PC-3 (cell line): ENCODE results near the gene DTL. TPM values are rescaled to one million over a fixed set of nuclear protein-coding genes. Genes with fewer than 3 reads are reported as not detected.

Experiments
- ATAC-seq: fragments of 200-7000 bp; cut with Tn5 transposase; 2 replicates; pipeline ENCODE4 v1.9.1; 2020; ENCODE audit warnings: mild to moderate bottlenecking, moderate library complexity
- BruUV-seq: library from RNA; stranded (reverse); fragments of 400-500 nt; replicated peaks from 2 replicates; lab custom pipeline; 2021; lab: Mats Ljungman, UMichigan
- CTCF ChIA-PET: fragments of 300-600 bp; sonication (Branson Sonifier 250); formaldehyde crosslinking; loops from one replicate; lab custom pipeline; 2022; ENCODE audit warnings: antibody characterized with exemption; lab: Charles Lee
- POLR2A ChIA-PET: fragments of 300-600 bp; sonication (Branson Sonifier 250); formaldehyde crosslinking; loops from one replicate; lab custom pipeline; 2022; ENCODE audit warnings: antibody characterized with exemption; ENCODE audit not compliant: unreplicated experiment; lab: Charles Lee
- DNase-seq: peaks from one replicate; pipeline ENCODE4 v3.0.0-alpha.2; 2015
- H2AFZ ChIP-seq: fragments of 300-600 bp; sonication (generic); 2 replicates; pipeline ENCODE4 v1.6.0; 2016; ENCODE audit warnings: antibody characterized with exemption, low read length
- H3F3A ChIP-seq: fragments of 300-600 bp; sonication (generic); one replicate; pipeline ENCODE4 v1.6.0; 2017; ENCODE audit warnings: antibody characterized with exemption, low read length, control low read depth, mild to moderate bottlenecking; ENCODE audit not compliant: unreplicated experiment
- H3K27ac ChIP-seq: fragments of 300-600 bp; sonication (generic); 2 replicates; pipeline ENCODE4 v1.5.1; 2016; ENCODE audit warnings: mild to moderate bottlenecking, low read length
- H3K27me3 ChIP-seq: fragments of 300-600 bp; sonication (generic); 2 replicates; pipeline ENCODE4 v1.6.1; 2016; ENCODE audit warnings: low read length, mixed read lengths
- H3K36me3 ChIP-seq: fragments of 300-600 bp; sonication (generic); 2 replicates; pipeline ENCODE4 v1.6.1; 2016; ENCODE audit warnings: low read depth, mixed run types, low read length, mixed read lengths
- H3K4me1 ChIP-seq: fragments of 300-600 bp; sonication (generic); 2 replicates; pipeline ENCODE4 v1.5.1; 2016; ENCODE audit warnings: low read length; ENCODE audit not compliant: insufficient read depth
- H3K4me2 ChIP-seq: fragments of 300-600 bp; sonication (generic); 2 replicates; pipeline ENCODE4 v1.6.0; 2016; ENCODE audit warnings: low read length
- H3K4me3 ChIP-seq: fragments of 300-600 bp; sonication (generic); 2 replicates; pipeline ENCODE4 v1.5.1; 2016; ENCODE audit warnings: mild to moderate bottlenecking, low read length, mixed read lengths
- H3K79me2 ChIP-seq: fragments of 300-600 bp; sonication (generic); 2 replicates; pipeline ENCODE4 v1.6.1; 2017; ENCODE audit warnings: low read length, mixed read lengths
- H3K9ac ChIP-seq: fragments of 300-600 bp; sonication (generic); 2 replicates; pipeline ENCODE4 v1.6.0; 2016; ENCODE audit warnings: mild to moderate bottlenecking, low read length
- H3K9me2 ChIP-seq: fragments of 300-600 bp; sonication (generic); replicated peaks from 2 replicates; pipeline ENCODE4 v1.6.1; 2016; ENCODE audit warnings: mixed run types, low read length, mixed read lengths
- H3K9me3 ChIP-seq: fragments of 300-600 bp; sonication (generic); 2 replicates; pipeline ENCODE4 v1.6.1; 2016; ENCODE audit warnings: low read length, mixed read lengths
- H4K20me1 ChIP-seq: fragments of 300-600 bp; sonication (generic); 2 replicates; pipeline ENCODE4 v1.6.1; 2016; ENCODE audit warnings: low read length, mixed read lengths
- CTCF ChIP-seq: fragments of 300-600 bp; sonication (generic); conservative IDR thresholded peaks from 2 replicates; pipeline ENCODE4 v1.5.1; 2017; ENCODE audit warnings: antibody characterized with exemption, low read depth, mild to moderate bottlenecking, low read length
- EZH2 ChIP-seq: fragments of 300-600 bp; sonication (generic); IDR thresholded peaks from one replicate; pipeline ENCODE4 v1.6.1; 2017; ENCODE audit warnings: antibody characterized with exemption, mild to moderate bottlenecking, low read length; ENCODE audit not compliant: unreplicated experiment
- EZH2phosphoT487 ChIP-seq: fragments of 300-600 bp; sonication (generic); IDR thresholded peaks from 2 replicates; pipeline ENCODE4 v1.6.1; 2018; ENCODE audit warnings: mild to moderate bottlenecking, antibody characterized with exemption, low read length, borderline replicate concordance
- intact Hi-C: fragments of 100-400 bp; cut with micrococcal nuclease; formaldehyde crosslinking; loops from 2 replicates; pipeline ENCODE4 v1.9.0; 2023
- total RNA-seq: library from RNA; depleted of rRNA; stranded (reverse); fragments of >200 nt; gene quantifications from 2 replicates; pipeline ENCODE4 v1.2.3, GENCODE V29; 2014

Gene DTL
- total RNA-seq, 1 experiment from 2014 or later = 65.0 TPM

GRCh38 chr1:212070720-212071302, 35.3 kb downstream of the DTL start:
- intact Hi-C loops = loop anchor here (1.0 to 2.0 kb wide), 6 partner anchors 158 to 390 kb away; no protein-coding TSS in a partner anchor
- Histone ChIP-seq H3K4me1 (no peaks in the 10 kb centered on the region), H3K9me3 (no peaks in the 10 kb centered on the region), H3K79me2 (no peaks in the 10 kb centered on the region), H4K20me1 (no peaks in the 10 kb centered on the region), H3K9me2 (no peaks in the 10 kb centered on the region), H2AFZ (no peak overlapping the region), H3K9ac (no peak overlapping the region), H3F3A (no peaks in the 10 kb centered on the region), H3K27me3 (no peaks in the 10 kb centered on the region), H3K27ac (no peak overlapping the region), H3K36me3 (peaks cover 66% of the 10 kb centered on the region), H3K4me3 (no peak overlapping the region), H3K4me2 (no peak overlapping the region)
- BruUV-seq = no TSS peak
- ChIA-PET CTCF (interaction anchor here (0.6 to 2.4 kb wide), 29 partner anchors 10 to 763 kb away, joined by 3 to 78 read pairs (median 5); partner anchors contain the start of genes DTL and INTS7), POLR2A (interaction anchor here (0.5 to 1.0 kb wide), 7 partner anchors 8 to 537 kb away, joined by 3 to 8 read pairs (median 4); no protein-coding TSS in a partner anchor)
- TF ChIP-seq EZH2phosphoT487 (no peak), CTCF (peak; percentile 98), EZH2 (no peak)
- peak; percentile 99 for ATAC-seq
- peak; percentile 76 for DNase-seq

GRCh38 chr1:212072047-212072446, 36.5 kb downstream of the DTL start:
- intact Hi-C loops = no loop called here
- Histone ChIP-seq H3K4me1 (no peaks in the 10 kb centered on the region), H3K27ac (no peak overlapping the region), H3K4me2 (no peak overlapping the region), H4K20me1 (no peaks in the 10 kb centered on the region), H3K9me2 (no peaks in the 10 kb centered on the region), H3K36me3 (peaks cover 66% of the 10 kb centered on the region), H3K9ac (no peak overlapping the region), H3K4me3 (no peak overlapping the region), H3K9me3 (no peaks in the 10 kb centered on the region), H3F3A (no peaks in the 10 kb centered on the region), H3K79me2 (no peaks in the 10 kb centered on the region), H2AFZ (no peak overlapping the region), H3K27me3 (no peaks in the 10 kb centered on the region)
- CTCF ChIA-PET = interaction anchor here (0.6 to 2.1 kb wide), 3 partner anchors 219 to 440 kb away, joined by 3 to 19 read pairs (median 6); no protein-coding TSS in a partner anchor
- no peak for TF ChIP-seq CTCF
- no peak for TF ChIP-seq EZH2
- TF ChIP-seq EZH2phosphoT487 = no peak
- POLR2A ChIA-PET = no interaction called here
- DNase-seq (no peak), ATAC-seq (no peak)
- no TSS peak for BruUV-seq

GRCh38 chr1:212073490-212073889, 37.9 kb downstream of the DTL start:
- no peak overlapping the region for H3K27ac ChIP-seq
- no peak overlapping the region for H3K4me3 ChIP-seq
- no peak overlapping the region for H3K4me2 ChIP-seq
- ATAC-seq = no peak
- ChIA-PET POLR2A (no interaction called here), CTCF (no interaction called here)
- no peak for DNase-seq
- no peaks in the 10 kb centered on the region for H3K79me2 ChIP-seq
- H3K9me2 ChIP-seq = no peaks in the 10 kb centered on the region
- no TSS peak for BruUV-seq
- no peaks in the 10 kb centered on the region for H3K9me3 ChIP-seq
- no peaks in the 10 kb centered on the region for H4K20me1 ChIP-seq
- intact Hi-C loops = no loop called here
- no peaks in the 10 kb centered on the region for H3K27me3 ChIP-seq
- no peaks in the 10 kb centered on the region for H3K4me1 ChIP-seq
- peaks cover 65% of the 10 kb centered on the region for H3K36me3 ChIP-seq
- TF ChIP-seq EZH2phosphoT487 (no peak), CTCF (no peak), EZH2 (no peak)
- no peaks in the 10 kb centered on the region for H3F3A ChIP-seq
- H2AFZ ChIP-seq = no peak overlapping the region
- H3K9ac ChIP-seq = no peak overlapping the region
